ENCODE measurements around the gene CHAC1.
A peak's percentile ranks its signal among the peaks of the same experiment; 100 is the strongest.

The CHAC1 gene

GRCh38 chr15:40942337-40942854 lies 10.9 kb upstream of the CHAC1 start:
- no peaks in the 10 kb centered on the region for H4K20me1 ChIP-seq (ENCODE audit: insufficient read depth, low read length, poor library complexity, severe bottlenecking)
- H3K36me3 ChIP-seq (ENCODE audit: insufficient read depth, low read length): no peaks in the 10 kb centered on the region
- peak overlapping the region; percentile 74 for H3K4me3 ChIP-seq (ENCODE audit: low read length, poor library complexity, severe bottlenecking)
- H3K4me1 ChIP-seq (ENCODE audit: insufficient read depth, low read length, poor library complexity, severe bottlenecking): peaks cover 22% of the 10 kb centered on the region
- peak overlapping the region; percentile 92 for H3K4me2 ChIP-seq (ENCODE audit: low read depth, low read length, poor library complexity, severe bottlenecking)
- TF ChIP-seq EZH2phosphoT487 (IDR thresholded peaks at IDR 0.05; ENCODE audit: borderline replicate concordance) (no peak), CTCF (conservative IDR thresholded peaks at IDR 0.05; ENCODE audit: low read length) (no peak)
- peak overlapping the region; percentile 72 for H3K9ac ChIP-seq (ENCODE audit: low read depth, low read length, poor library complexity, severe bottlenecking)
- H2AFZ ChIP-seq (ENCODE audit: low read length): peak overlapping the region; percentile 97
- H3K9me2 ChIP-seq (replicated peaks; ENCODE audit: low read depth, low read length): no peaks in the 10 kb centered on the region
- peaks cover 10% of the 10 kb centered on the region; the same call in 1 of the 2 replicates for H3F3A ChIP-seq (ENCODE audit: low read depth)
- no peaks in the 10 kb centered on the region for H3K27me3 ChIP-seq (ENCODE audit: insufficient read depth, low read length, poor library complexity, severe bottlenecking)
- no peaks in the 10 kb centered on the region for H3K9me3 ChIP-seq (ENCODE audit: insufficient read depth, low read depth, low read length)
- H3K79me2 ChIP-seq (ENCODE audit: insufficient read depth, low read length): no peaks in the 10 kb centered on the region

GRCh38 chr15:40942878-40943277 lies 10.4 kb upstream of the CHAC1 start:
- Histone ChIP-seq H3K4me3 (ENCODE audit: low read length, poor library complexity, severe bottlenecking) (peak overlapping the region; percentile 74), H3K4me1 (ENCODE audit: insufficient read depth, low read length, poor library complexity, severe bottlenecking) (peaks cover 22% of the 10 kb centered on the region), H4K20me1 (ENCODE audit: insufficient read depth, low read length, poor library complexity, severe bottlenecking) (no peaks in the 10 kb centered on the region), H3K9me2 (replicated peaks; ENCODE audit: low read depth, low read length) (no peaks in the 10 kb centered on the region), H3K79me2 (ENCODE audit: insufficient read depth, low read length) (no peaks in the 10 kb centered on the region), H3K27me3 (ENCODE audit: insufficient read depth, low read length, poor library complexity, severe bottlenecking) (no peaks in the 10 kb centered on the region), H3K36me3 (ENCODE audit: insufficient read depth, low read length) (no peaks in the 10 kb centered on the region), H3F3A (ENCODE audit: low read depth) (peaks cover 10% of the 10 kb centered on the region; the same call in 1 of the 2 replicates), H3K9me3 (ENCODE audit: insufficient read depth, low read depth, low read length) (no peaks in the 10 kb centered on the region), H2AFZ (ENCODE audit: low read length) (peak overlapping the region; percentile 97; the same call in 1 of the 2 replicates), H3K9ac (ENCODE audit: low read depth, low read length, poor library complexity, severe bottlenecking) (peak overlapping the region; percentile 72), H3K4me2 (ENCODE audit: low read depth, low read length, poor library complexity, severe bottlenecking) (peak overlapping the region; percentile 92)
- no peak for TF ChIP-seq CTCF (conservative IDR thresholded peaks at IDR 0.05; ENCODE audit: low read length)
- TF ChIP-seq EZH2phosphoT487 (IDR thresholded peaks at IDR 0.05; ENCODE audit: borderline replicate concordance): no peak

GRCh38 chr15:40943764-40944365 lies 9.4 kb upstream of the CHAC1 start:
- Histone ChIP-seq H3K79me2 (ENCODE audit: insufficient read depth, low read length) (no peaks in the 10 kb centered on the region), H3K4me3 (ENCODE audit: low read length, poor library complexity, severe bottlenecking) (no peak overlapping the region), H3K9ac (ENCODE audit: low read depth, low read length, poor library complexity, severe bottlenecking) (no peak overlapping the region), H2AFZ (ENCODE audit: low read length) (no peak overlapping the region), H3K4me1 (ENCODE audit: insufficient read depth, low read length, poor library complexity, severe bottlenecking) (peaks cover 22% of the 10 kb centered on the region), H3K9me2 (replicated peaks; ENCODE audit: low read depth, low read length) (no peaks in the 10 kb centered on the region), H4K20me1 (ENCODE audit: insufficient read depth, low read length, poor library complexity, severe bottlenecking) (no peaks in the 10 kb centered on the region), H3F3A (ENCODE audit: low read depth) (peaks cover 10% of the 10 kb centered on the region; the same call in 1 of the 2 replicates), H3K4me2 (ENCODE audit: low read depth, low read length, poor library complexity, severe bottlenecking) (no peak overlapping the region), H3K9me3 (ENCODE audit: insufficient read depth, low read depth, low read length) (no peaks in the 10 kb centered on the region), H3K27me3 (ENCODE audit: insufficient read depth, low read length, poor library complexity, severe bottlenecking) (no peaks in the 10 kb centered on the region), H3K36me3 (ENCODE audit: insufficient read depth, low read length) (no peaks in the 10 kb centered on the region)
- TF ChIP-seq EZH2phosphoT487 (IDR thresholded peaks at IDR 0.05; ENCODE audit: borderline replicate concordance) (no peak), CTCF (conservative IDR thresholded peaks at IDR 0.05; ENCODE audit: low read length) (no peak)
